GM04504 (cell line): Measurements from ENCODE around the gene CEMP1.

Experiments
- DNase-seq: peaks from one replicate; pipeline ENCODE4 v3.0.0-alpha.2; 2012; ENCODE audit warnings: low read depth

Gene CEMP1

DNA sequence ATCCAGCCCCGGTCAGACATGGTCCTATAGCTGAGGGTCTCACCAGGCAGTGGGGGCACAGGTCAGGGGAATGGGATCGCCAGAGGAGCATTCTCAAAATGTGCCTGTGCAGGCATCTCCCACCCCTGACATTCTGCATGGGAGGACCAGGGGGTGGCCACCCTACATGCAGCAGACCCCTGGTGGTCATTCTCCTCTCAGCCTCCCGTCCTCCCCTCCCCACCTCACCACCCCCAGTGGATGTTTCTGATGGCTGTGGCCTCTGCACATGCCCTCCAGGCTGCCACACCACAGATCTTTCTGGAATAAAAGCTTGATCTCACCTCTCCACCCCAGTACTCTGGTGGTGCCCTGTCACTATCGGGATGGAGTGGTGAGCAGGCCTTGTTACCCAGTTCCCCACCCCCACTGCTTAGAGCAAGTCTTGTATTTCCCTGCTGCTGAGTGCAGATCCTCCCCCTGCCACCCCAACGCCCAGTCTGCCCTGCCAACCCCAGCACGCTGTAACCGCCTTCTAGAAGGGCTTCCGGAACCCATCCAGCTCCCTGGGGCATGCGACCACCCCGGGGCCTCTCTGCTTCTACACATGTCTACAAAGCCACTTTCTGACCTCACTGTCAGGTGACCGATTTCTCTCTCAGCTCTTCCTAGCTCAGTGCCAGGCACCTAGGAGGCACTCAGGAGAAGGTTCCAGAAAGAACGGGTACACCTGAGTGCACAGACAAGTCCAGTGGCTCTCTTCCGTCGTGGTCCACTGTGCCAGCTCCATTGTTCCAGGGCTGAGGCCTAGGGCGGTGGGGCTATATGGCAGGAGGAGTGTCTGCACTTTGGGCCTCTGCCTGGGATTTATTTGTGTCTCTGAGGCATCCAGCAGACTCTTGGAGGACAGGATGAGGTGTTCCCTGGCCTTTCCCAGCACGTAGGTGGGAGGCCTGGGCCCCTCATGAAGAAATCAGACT lies 47.0 kb downstream of the CEMP1 start:
- DNase-seq: no peak

DNA sequence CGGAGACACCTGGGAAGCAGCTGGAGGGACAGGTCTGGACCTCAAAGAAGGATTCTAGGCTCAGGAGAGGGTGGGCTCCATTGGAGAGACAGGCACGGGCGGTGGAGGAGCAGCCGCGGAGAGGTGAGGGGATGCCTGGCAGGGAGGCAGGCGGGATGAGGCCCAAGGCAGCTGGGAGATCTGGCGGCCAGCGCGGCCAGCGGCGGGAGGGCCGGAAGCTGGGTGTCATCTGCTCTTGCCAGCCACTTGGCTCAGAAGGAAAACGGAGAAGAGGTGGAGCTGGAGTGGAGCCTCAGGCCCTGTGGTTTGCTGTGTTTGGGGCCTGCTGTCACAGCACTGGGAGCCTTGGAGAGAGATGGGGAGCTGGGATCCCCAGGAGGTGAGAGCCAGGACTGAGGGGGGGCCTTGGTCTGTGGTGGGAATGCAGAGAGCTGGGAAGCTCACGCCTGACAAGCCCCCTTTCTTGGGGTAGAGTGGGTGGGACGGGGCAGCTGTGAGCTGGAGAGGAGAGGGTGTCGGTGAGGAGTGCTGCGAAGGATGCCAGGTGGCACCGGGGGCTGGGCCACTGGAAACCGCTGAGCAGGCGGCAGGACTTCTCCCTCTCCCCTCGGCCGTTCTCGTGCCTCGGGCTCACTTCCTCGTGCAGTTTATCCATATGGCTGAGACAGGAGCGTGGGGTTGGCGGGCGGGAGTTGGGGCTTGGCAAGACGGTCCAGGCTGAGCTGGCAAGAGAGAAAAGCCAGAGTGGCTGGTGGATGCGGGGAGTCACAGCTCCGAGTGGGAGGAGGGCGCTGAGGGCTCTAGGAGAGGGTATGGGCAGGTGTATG lies 48.3 kb downstream of the CEMP1 start:
- DNase-seq: peak; percentile 61

DNA sequence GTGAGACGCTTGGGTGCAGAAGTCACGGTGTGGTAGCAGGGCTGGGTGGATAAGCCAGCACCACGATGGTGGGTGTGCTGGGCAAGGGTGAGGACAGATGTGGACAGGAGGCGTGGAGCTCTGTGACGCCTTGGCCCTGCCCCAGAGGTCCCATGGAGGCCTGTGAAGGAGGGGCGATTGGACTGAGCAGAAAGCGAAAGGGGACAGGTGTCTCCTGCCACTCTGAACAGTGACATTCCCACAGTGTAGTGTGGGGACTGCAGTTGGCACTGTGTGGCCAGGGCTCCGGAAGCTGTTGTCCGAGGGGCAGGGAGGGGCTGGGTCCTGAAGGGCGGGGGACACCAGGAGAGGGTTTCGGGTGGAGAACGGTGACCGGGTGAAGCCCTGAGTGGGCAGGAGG lies 49.0 kb downstream of the CEMP1 start:
- DNase-seq: no peak

DNA sequence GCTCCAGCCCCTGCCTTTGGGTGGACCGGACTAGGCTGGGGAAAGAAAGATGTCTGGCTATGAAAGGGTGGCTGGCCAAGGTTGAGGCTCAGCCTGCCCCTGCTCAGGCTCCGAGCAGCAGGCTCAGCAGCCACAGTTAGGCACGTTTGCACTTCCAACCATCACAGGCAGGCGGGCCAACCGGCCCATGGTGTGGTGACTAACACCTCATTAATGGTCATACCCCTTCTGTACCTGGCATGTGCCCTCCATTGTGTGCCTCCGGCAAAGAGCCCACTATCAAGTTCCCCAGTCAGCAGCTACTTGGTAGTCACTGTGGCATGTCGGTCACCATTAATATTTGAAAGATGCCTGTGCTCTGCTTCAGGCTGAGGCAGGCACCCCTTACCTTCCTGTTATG lies 49.5 kb downstream of the CEMP1 start:
- DNase-seq: no peak

DNA sequence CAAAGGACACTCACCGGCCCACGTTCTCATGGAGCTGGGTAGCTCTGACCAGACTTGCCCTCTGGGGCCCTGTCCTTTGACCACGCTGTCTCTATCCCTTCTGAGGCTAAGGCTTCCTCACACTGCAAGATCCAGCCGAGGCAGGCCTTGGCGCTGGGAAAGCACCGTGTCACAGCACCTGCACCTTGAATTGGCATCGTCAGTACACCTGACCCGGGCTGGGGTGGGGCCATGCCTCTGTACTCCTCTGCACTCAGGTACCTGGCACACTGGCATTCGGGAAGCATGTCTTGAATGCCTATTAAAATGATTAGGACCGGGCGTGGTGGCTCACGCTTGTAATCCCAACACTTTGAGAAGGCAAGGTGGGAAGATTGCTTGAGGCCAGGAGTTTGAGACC lies 50.3 kb downstream of the CEMP1 start:
- no peak for DNase-seq
